ENCODE results near the gene TRIM41.
A peak's percentile ranks its signal among the peaks of the same experiment; 100 is the strongest.
"Not testable (repeated sequence)": the region's sequence is repeated elsewhere in the genome, so short reads cannot be mapped to it uniquely, and the experiment has no call there.

TRIM41 gene

GRCh38 chr5:181283841-181284755, 61.0 kb downstream of the TRIM41 start:
- not testable (repeated sequence) for DNase-seq; H3K27me3 ChIP-seq; H3K4me3 ChIP-seq (ENCODE audit: low read depth, low read length); H3K9me3 ChIP-seq; H3K36me3 ChIP-seq; H3K4me1 ChIP-seq
- TF ChIP-seq CTCF (IDR thresholded peaks at IDR 0.05; ENCODE audit: low read depth, low read length), result 0 out of 2 replicates have a peak, but pooled peaks have one; percentile 4
